IPS-18a (cell line): ENCODE data around the gene KLHL26.

ENCODE experiments used
- H3K27ac ChIP-seq: one replicate; pipeline ENCODE4 v1.5.1; 2013; ENCODE audit warnings: low read length
- H3K27me3 ChIP-seq: one replicate; pipeline ENCODE4 v1.6.1; 2013; ENCODE audit warnings: mild to moderate bottlenecking, low read length; ENCODE audit not compliant: control insufficient read depth, insufficient read depth
- H3K36me3 ChIP-seq: one replicate; pipeline ENCODE4 v1.6.1; 2013; ENCODE audit warnings: low read depth, low read length; ENCODE audit not compliant: control insufficient read depth
- H3K4me1 ChIP-seq: one replicate; pipeline ENCODE4 v1.6.1; 2013; ENCODE audit warnings: low read depth, low read length; ENCODE audit not compliant: control insufficient read depth
- H3K4me3 ChIP-seq: one replicate; pipeline ENCODE4 v1.5.1; 2013; ENCODE audit warnings: low read length
- H3K9ac ChIP-seq: one replicate; pipeline ENCODE4 v1.6.1; 2013; ENCODE audit warnings: mild to moderate bottlenecking, low read length, moderate library complexity
- H3K9me3 ChIP-seq: one replicate; pipeline ENCODE4 v1.6.1; 2013; ENCODE audit warnings: low read depth, low read length; ENCODE audit not compliant: control insufficient read depth

KLHL26 gene

GRCh38 chr19:18687740-18688465 is 51.1 kb downstream of the KLHL26 start:
- H3K27me3 ChIP-seq = no peaks in the 10 kb centered on the region

GRCh38 chr19:18696023-18696422 is 59.2 kb downstream of the KLHL26 start:
- H3K27ac ChIP-seq = no peak overlapping the region
- peaks cover 6% of the 10 kb centered on the region for H3K4me1 ChIP-seq
- H3K9me3 ChIP-seq = no peaks in the 10 kb centered on the region
- H3K9ac ChIP-seq = no peak overlapping the region
- no peaks in the 10 kb centered on the region for H3K36me3 ChIP-seq
- H3K4me3 ChIP-seq = no peak overlapping the region
- peaks cover 16% of the 10 kb centered on the region for H3K27me3 ChIP-seq

More at GRCh38 chr19:18687740-18688465, 51.1 kb downstream of the KLHL26 start:
- Histone ChIP-seq H3K36me3 (no peaks in the 10 kb centered on the region), H3K9ac (no peak overlapping the region), H3K27ac (no peak overlapping the region), H3K4me1 (peaks cover 4% of the 10 kb centered on the region), H3K9me3 (no peaks in the 10 kb centered on the region), H3K4me3 (no peak overlapping the region)

- Histone ChIP-seq H3K27me3 (peaks cover 16% of the 10 kb centered on the region), H3K9me3 (no peaks in the 10 kb centered on the region), H3K4me1 (peaks cover 6% of the 10 kb centered on the region), H3K4me3 (no peak overlapping the region), H3K27ac (no peak overlapping the region), H3K9ac (no peak overlapping the region), H3K36me3 (no peaks in the 10 kb centered on the region)
Measured at GRCh38 chr19:18697680-18698079, 60.9 kb downstream of the KLHL26 start.

- Histone ChIP-seq H3K4me1 (peaks cover 6% of the 10 kb centered on the region), H3K27ac (no peak overlapping the region), H3K36me3 (no peaks in the 10 kb centered on the region), H3K9ac (no peak overlapping the region), H3K4me3 (no peak overlapping the region), H3K27me3 (peaks cover 16% of the 10 kb centered on the region), H3K9me3 (no peaks in the 10 kb centered on the region)
Measured at GRCh38 chr19:18698321-18699167, 61.7 kb downstream of the KLHL26 start.

GRCh38 chr19:18699403-18700054 is 62.7 kb downstream of the KLHL26 start:
- no peaks in the 10 kb centered on the region for H3K36me3 ChIP-seq
- H3K4me1 ChIP-seq = peaks cover 6% of the 10 kb centered on the region
- no peak overlapping the region for H3K9ac ChIP-seq
- no peak overlapping the region for H3K27ac ChIP-seq
- no peaks in the 10 kb centered on the region for H3K9me3 ChIP-seq
- H3K27me3 ChIP-seq = peaks cover 16% of the 10 kb centered on the region
- no peak overlapping the region for H3K4me3 ChIP-seq

- no peak overlapping the region for H3K9ac ChIP-seq
- no peak overlapping the region for H3K27ac ChIP-seq
Measured at GRCh38 chr19:18700501-18701249, 63.8 kb downstream of the KLHL26 start.

GRCh38 chr19:18701250-18701608 is 64.4 kb downstream of the KLHL26 start:
- Histone ChIP-seq H3K27ac (no peak overlapping the region), H3K4me3 (peak overlapping the region; percentile 66), H3K36me3 (no peaks in the 10 kb centered on the region), H3K9ac (no peak overlapping the region), H3K4me1 (peaks cover 6% of the 10 kb centered on the region), H3K9me3 (no peaks in the 10 kb centered on the region), H3K27me3 (peaks cover 16% of the 10 kb centered on the region)

More at GRCh38 chr19:18700501-18701249, 63.8 kb downstream of the KLHL26 start:
- H3K4me3 ChIP-seq = peak overlapping the region; percentile 66
- H3K4me1 ChIP-seq = peaks cover 6% of the 10 kb centered on the region
- H3K27me3 ChIP-seq = peaks cover 16% of the 10 kb centered on the region
- no peaks in the 10 kb centered on the region for H3K36me3 ChIP-seq
- H3K9me3 ChIP-seq = no peaks in the 10 kb centered on the region

- Histone ChIP-seq H3K9ac (no peak overlapping the region), H3K4me3 (no peak overlapping the region), H3K27me3 (peaks cover 9% of the 10 kb centered on the region), H3K4me1 (peaks cover 6% of the 10 kb centered on the region), H3K27ac (no peak overlapping the region), H3K36me3 (no peaks in the 10 kb centered on the region), H3K9me3 (no peaks in the 10 kb centered on the region)
Measured at GRCh38 chr19:18704054-18704453, 67.2 kb downstream of the KLHL26 start.

- Histone ChIP-seq H3K4me3 (no peak overlapping the region), H3K9me3 (no peaks in the 10 kb centered on the region), H3K27ac (no peak overlapping the region), H3K36me3 (no peaks in the 10 kb centered on the region), H3K27me3 (peaks cover 3% of the 10 kb centered on the region), H3K4me1 (peaks cover 6% of the 10 kb centered on the region), H3K9ac (no peak overlapping the region)
Measured at GRCh38 chr19:18704971-18705370, 68.1 kb downstream of the KLHL26 start.

GRCh38 chr19:18708452-18709231 is 71.8 kb downstream of the KLHL26 start:
- Histone ChIP-seq H3K9me3 (no peaks in the 10 kb centered on the region), H3K4me1 (no peaks in the 10 kb centered on the region), H3K4me3 (no peak overlapping the region), H3K9ac (no peak overlapping the region), H3K27ac (no peak overlapping the region), H3K36me3 (no peaks in the 10 kb centered on the region), H3K27me3 (no peaks in the 10 kb centered on the region)
